ENCODE measurements around the gene GMIP.
"Not testable (repeated sequence)": the region's sequence is repeated elsewhere in the genome, so short reads cannot be mapped to it uniquely, and the experiment has no call there.

GRCh38 chr19:19689023-19689422 is 45.6 kb upstream of the GMIP start:
- TF ChIP-seq POLR2AphosphoS5 (IDR thresholded peaks at IDR 0.05); CTCF (IDR thresholded peaks at IDR 0.05 in 8 of 11, conservative IDR thresholded peaks at IDR 0.05 in 3 of 11): not testable (repeated sequence)
